Right lobe of liver (tissue), 6 donors: ENCODE measurements around the gene RNASEH2B. TPM values are rescaled to one million over a fixed set of nuclear protein-coding genes. Genes with fewer than 3 reads are reported as not detected.

Source experiments
- ATAC-seq, 4 donors: fragments of 200-7000 bp; cut with Tn5 transposase; one replicate each; pipeline ENCODE4 v1.9.1; 2020; ENCODE audit warnings: mild to moderate bottlenecking in 4 of 4, moderate library complexity in 4 of 4
- DNase-seq, 3 donors: peaks; one replicate each; pipeline ENCODE4 v3.0.0-alpha.2; 2020
- H3K27ac ChIP-seq, 3 donors: fragments of 200-600 bp; one replicate each; pipeline ENCODE4 v1.8.0; 2022
- H3K27me3 ChIP-seq, 2 donors: fragments of 200-600 bp; one replicate each; pipeline ENCODE4 v1.8.0; 2022
- H3K36me3 ChIP-seq, 4 donors: fragments of 200-600 bp; sonication (generic) in 1 of 4; one replicate each; pipeline versions ENCODE4 v1.5.1 to v1.8.0; 2017 to 2022; ENCODE audit warnings: control low read depth in 1 of 4
- H3K4me1 ChIP-seq, 4 donors: fragments of 200-600 bp; sonication (generic) in 1 of 4; one replicate each; pipeline versions ENCODE4 v1.5.1 to v1.8.0; 2017 to 2022; ENCODE audit warnings: control low read depth in 1 of 4
- H3K4me3 ChIP-seq, 3 donors: fragments of 200-600 bp; one replicate each; pipeline ENCODE4 v1.8.0; 2022
- H3K9me3 ChIP-seq, 4 donors: fragments of 200-600 bp; sonication (generic) in 1 of 4; one replicate each; pipeline versions ENCODE4 v1.5.1 to v1.8.0; 2017 to 2022; ENCODE audit warnings: control low read depth in 1 of 4
- POLR2A ChIP-seq: fragments of 450-650 bp; IDR thresholded peaks from one replicate; pipeline ENCODE4 v1.6.1; 2017; ENCODE audit warnings: antibody characterized with exemption, mild to moderate bottlenecking
- WGBS: methylation state at CpG from one replicate; pipeline ENCODE4 v1.1.6; 2018; ENCODE audit warnings: low coverage, low lambda C conversion rate; ENCODE audit not compliant: insufficient coverage; ENCODE audit errors: missing lambda C conversion rate; 5-methylcytosine and 5-hydroxymethylcytosine counted together
- intact Hi-C, 2 donors: fragments of 100-400 bp; cut with DNase I; formaldehyde crosslinking; loops; one replicate each; pipeline versions ENCODE4 v1.11.2 to v1.14.1; 2022
- total RNA-seq, 6 experiments: library from RNA; depleted of rRNA in 2 of 6; stranded (reverse); fragments of >200 nt in 2 of 6; fragmentation: NEBNext Ultra II Directional in 3 of 6; extraction: Animal tissue kit (Norgen Biotek cat#: 25700) in 3 of 6; gene quantifications; one replicate each; pipeline versions ENCODE4 v1.1.0 to v1.2.4, GENCODE V29; 2016 to 2023
- TF ChIP-seq, protein P1 (sequence below), 4 donors: fragments of 200-600 bp in 3 of 4; fragments of 450-650 bp in 1 of 4; IDR thresholded peaks; one replicate each; pipeline versions ENCODE4 v1.5.1 to v1.8.0; 2016 to 2022; ENCODE audit warnings: antibody characterized with exemption in 4 of 4, mild to moderate bottlenecking in 2 of 4
- donor health status: DM: no; HTN: yes; CAD: no.
- donor health status: DM: no; HTN: no; CAD: no.
- donor health status: DM: no; HTN: no; CAD: no.
- donor health status: DM: no; HTN: yes; CAD: no.
- donor health status: DM: no; HTN: yes; CAD: no.

The RNASEH2B gene
- total RNA-seq, 6 experiments from 2014 or later = 9.9 to 19.8 (median 11.7) TPM

DNA sequence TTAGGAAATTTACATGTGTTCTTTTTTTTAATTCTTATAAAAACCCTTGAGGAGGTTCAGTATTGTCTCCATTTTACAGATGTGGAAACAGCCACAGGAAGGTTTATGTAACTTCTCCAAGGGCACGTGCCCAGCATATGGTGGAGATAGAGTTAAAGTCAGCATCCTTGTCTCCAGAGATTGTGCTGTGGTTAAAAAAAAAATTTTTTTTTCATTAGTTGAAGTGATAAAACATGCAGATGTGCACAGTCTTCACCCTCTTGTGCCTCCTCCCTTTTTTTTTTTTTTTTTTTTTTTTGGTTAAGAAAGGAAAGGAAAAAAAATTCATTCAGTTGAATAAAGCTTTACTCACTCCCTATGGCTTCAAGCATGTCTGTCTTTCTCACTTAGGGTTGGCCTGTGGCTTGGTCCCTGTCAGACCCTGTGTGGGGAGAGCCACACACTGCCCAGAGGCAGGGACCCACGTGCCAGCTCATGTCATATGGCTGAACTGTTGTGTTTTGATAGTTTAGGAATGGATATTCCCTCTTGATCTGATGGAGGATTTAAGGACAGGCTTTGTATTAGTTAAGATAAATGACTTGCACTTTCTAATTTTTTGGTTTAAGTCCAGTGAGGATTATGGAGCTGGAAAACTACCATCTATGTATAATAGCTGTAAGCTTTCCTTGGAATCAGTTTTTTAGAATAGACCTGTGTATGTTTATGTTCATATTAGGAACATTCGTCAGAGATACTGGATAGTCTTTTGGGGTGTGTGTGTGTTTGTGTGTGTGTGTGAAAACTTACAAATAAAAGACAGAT lies 19.3 kb downstream of the RNASEH2B start:
- Histone ChIP-seq H3K27ac (no peak overlapping the region), H3K36me3 (peaks cover 0 to 3% (median 0%) of the 10 kb centered on the region in 4 donors), H3K4me3 (no peak overlapping the region), H3K9me3 (no peaks in the 10 kb centered on the region), H3K4me1 (no peaks in the 10 kb centered on the region), H3K27me3 (no peaks in the 10 kb centered on the region)
- no peak for DNase-seq
- intact Hi-C loops = no loop called here
- TF ChIP-seq POLR2A = no peak
- TF ChIP-seq, protein P1, sequence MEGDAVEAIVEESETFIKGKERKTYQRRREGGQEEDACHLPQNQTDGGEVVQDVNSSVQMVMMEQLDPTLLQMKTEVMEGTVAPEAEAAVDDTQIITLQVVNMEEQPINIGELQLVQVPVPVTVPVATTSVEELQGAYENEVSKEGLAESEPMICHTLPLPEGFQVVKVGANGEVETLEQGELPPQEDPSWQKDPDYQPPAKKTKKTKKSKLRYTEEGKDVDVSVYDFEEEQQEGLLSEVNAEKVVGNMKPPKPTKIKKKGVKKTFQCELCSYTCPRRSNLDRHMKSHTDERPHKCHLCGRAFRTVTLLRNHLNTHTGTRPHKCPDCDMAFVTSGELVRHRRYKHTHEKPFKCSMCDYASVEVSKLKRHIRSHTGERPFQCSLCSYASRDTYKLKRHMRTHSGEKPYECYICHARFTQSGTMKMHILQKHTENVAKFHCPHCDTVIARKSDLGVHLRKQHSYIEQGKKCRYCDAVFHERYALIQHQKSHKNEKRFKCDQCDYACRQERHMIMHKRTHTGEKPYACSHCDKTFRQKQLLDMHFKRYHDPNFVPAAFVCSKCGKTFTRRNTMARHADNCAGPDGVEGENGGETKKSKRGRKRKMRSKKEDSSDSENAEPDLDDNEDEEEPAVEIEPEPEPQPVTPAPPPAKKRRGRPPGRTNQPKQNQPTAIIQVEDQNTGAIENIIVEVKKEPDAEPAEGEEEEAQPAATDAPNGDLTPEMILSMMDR (IDR thresholded peaks at IDR 0.05) = no peak
- ATAC-seq = peak in 1 of 4 donors; percentile 25
- 83% methylated on average over 3 of the region's 3 CpGs for WGBS

DNA sequence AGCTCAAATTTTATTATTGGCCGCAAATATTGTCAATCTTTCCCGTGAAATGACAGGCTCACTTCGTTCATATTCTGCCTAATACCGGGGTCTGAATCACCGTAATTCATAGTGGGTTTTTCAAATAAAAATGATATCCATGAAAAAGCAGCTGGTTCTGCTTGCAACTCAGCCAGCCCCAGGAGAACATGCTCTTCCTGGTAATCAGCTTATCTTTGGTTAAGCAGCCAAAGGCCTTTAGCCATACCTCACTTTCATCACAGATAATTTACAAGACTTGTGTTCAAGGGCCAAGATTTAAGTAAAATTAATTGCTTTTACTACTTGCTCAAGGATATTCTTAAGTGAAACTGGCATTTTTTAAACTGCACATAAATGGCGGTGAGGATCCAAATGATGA lies 22.5 kb downstream of the RNASEH2B start:
- WGBS = 94% methylated on average over 6 of the region's 6 CpGs
- Histone ChIP-seq H3K4me3 (no peak overlapping the region), H3K4me1 (no peaks in the 10 kb centered on the region), H3K36me3 (peaks cover 0 to 3% (median 0%) of the 10 kb centered on the region in 4 donors), H3K9me3 (no peaks in the 10 kb centered on the region), H3K27me3 (no peaks in the 10 kb centered on the region), H3K27ac (no peak overlapping the region)
- ATAC-seq (no peak), DNase-seq (no peak)
- intact Hi-C loops = no loop called here
- TF ChIP-seq, protein P1 (IDR thresholded peaks at IDR 0.05) = no peak
- no peak for TF ChIP-seq POLR2A

- no peak overlapping the region for H3K4me3 ChIP-seq
- H3K9me3 ChIP-seq = no peaks in the 10 kb centered on the region
- H3K27ac ChIP-seq = no peak overlapping the region
- ATAC-seq (no peak), DNase-seq (no peak)
- TF ChIP-seq, protein P1 (IDR thresholded peaks at IDR 0.05) = no peak
- TF ChIP-seq POLR2A = no peak
- H3K36me3 ChIP-seq = peaks cover 0 to 3% (median 0%) of the 10 kb centered on the region in 4 donors
- WGBS = 74% methylated on average over 2 of the region's 5 CpGs
- H3K4me1 ChIP-seq = no peaks in the 10 kb centered on the region
- H3K27me3 ChIP-seq = no peaks in the 10 kb centered on the region
- intact Hi-C loops = no loop called here
Measured at GRCh38 chr13:50934735-50935435, 25.3 kb downstream of the RNASEH2B start.

DNA sequence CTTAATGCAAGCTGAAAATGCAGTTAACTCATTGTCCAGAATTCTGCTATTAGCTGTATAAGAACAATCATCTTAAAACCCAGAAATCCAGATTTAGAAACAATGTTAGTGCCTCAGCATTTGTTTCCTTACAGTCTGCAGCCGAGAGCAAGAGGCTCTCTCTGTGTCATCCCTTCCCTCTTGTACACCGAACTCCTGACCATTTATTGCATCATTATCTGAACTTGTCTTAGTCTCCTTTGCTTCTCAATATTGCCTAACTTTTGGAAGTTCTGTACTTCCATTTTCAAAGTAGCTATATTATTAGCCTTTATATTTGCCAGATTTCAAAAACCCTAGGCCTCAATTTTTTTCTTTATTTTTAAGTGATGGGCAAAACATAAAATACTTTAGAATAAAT lies 27.1 kb downstream of the RNASEH2B start:
- intact Hi-C loops = no loop called here
- ATAC-seq (peak in 3 of 4 donors; percentile 33 to 76 (median 63)), DNase-seq (no peak)
- Histone ChIP-seq H3K27ac (no peak overlapping the region), H3K4me1 (no peaks in the 10 kb centered on the region), H3K36me3 (no peaks in the 10 kb centered on the region), H3K27me3 (no peaks in the 10 kb centered on the region), H3K9me3 (no peaks in the 10 kb centered on the region), H3K4me3 (no peak overlapping the region)
- no peak for TF ChIP-seq POLR2A
- TF ChIP-seq, protein P1 (IDR thresholded peaks at IDR 0.05) = no peak
- 78% methylated on average over 2 of the region's 2 CpGs for WGBS
